Mesendoderm (in vitro differentiated cells): ENCODE data around the gene FABP1.

Experiments
- DNase-seq: peaks from one replicate; pipeline ENCODE4 v3.0.0; 2013
- H2AK5ac ChIP-seq: 2 replicates; pipeline ENCODE4 v1.6.1; 2013; ENCODE audit warnings: low read length, inconsistent platforms
- H2BK120ac ChIP-seq: 2 replicates; pipeline ENCODE4 v1.6.1; 2013; ENCODE audit warnings: low read depth, mild to moderate bottlenecking, low read length, moderate library complexity, mixed read lengths
- H2BK15ac ChIP-seq: replicated peaks from 2 replicates; pipeline ENCODE4 v1.6.1; 2013; ENCODE audit warnings: low read depth, mild to moderate bottlenecking, moderate library complexity
- H2BK5ac ChIP-seq: 2 replicates; pipeline ENCODE4 v1.6.1; 2013; ENCODE audit warnings: low read length, inconsistent platforms
- H3K18ac ChIP-seq: 2 replicates; pipeline ENCODE4 v1.6.1; 2013; ENCODE audit warnings: mild to moderate bottlenecking, low read length, mixed read lengths
- H3K23ac ChIP-seq: one replicate; pipeline ENCODE4 v1.6.1; 2013; ENCODE audit warnings: low read length
- H3K27ac ChIP-seq: 2 replicates; pipeline ENCODE4 v1.5.1; 2013; ENCODE audit warnings: low read depth, mild to moderate bottlenecking, inconsistent platforms, low read length, moderate library complexity
- H3K27me3 ChIP-seq: 2 replicates; pipeline ENCODE4 v1.6.1; 2013; ENCODE audit warnings: low read length, control low read depth, mild to moderate bottlenecking, inconsistent platforms; ENCODE audit not compliant: insufficient read depth, poor library complexity
- H3K36me3 ChIP-seq: 2 replicates; pipeline ENCODE4 v1.6.1; 2013; ENCODE audit warnings: low read length, inconsistent platforms; ENCODE audit not compliant: control insufficient read depth, insufficient read depth
- H3K4ac ChIP-seq: one replicate; pipeline ENCODE4 v1.6.1; 2013; ENCODE audit warnings: low read depth, mild to moderate bottlenecking, low read length, moderate library complexity
- H3K4me1 ChIP-seq: 2 replicates; pipeline ENCODE4 v1.6.1; 2013; ENCODE audit warnings: low read depth, low read length, inconsistent platforms; ENCODE audit not compliant: control insufficient read depth
- H3K4me2 ChIP-seq: 2 replicates; pipeline ENCODE4 v1.6.1; 2013; ENCODE audit warnings: low read length
- H3K4me3 ChIP-seq: 2 replicates; pipeline ENCODE4 v1.5.1; 2013; ENCODE audit warnings: mild to moderate bottlenecking, low read length
- H3K56ac ChIP-seq: one replicate; pipeline ENCODE4 v1.6.1; 2013; ENCODE audit warnings: low read length
- H3K79me1 ChIP-seq: 2 replicates; pipeline ENCODE4 v1.6.1; 2013; ENCODE audit warnings: low read length, inconsistent platforms
- H3K79me2 ChIP-seq: 2 replicates; pipeline ENCODE4 v1.6.1; 2013; ENCODE audit warnings: mild to moderate bottlenecking, low read length; ENCODE audit not compliant: control insufficient read depth, insufficient read depth
- H3K9ac ChIP-seq: 2 replicates; pipeline ENCODE4 v1.6.1; 2013; ENCODE audit warnings: low read length, inconsistent platforms
- H4K5ac ChIP-seq: one replicate; pipeline ENCODE4 v1.6.1; 2013; ENCODE audit warnings: low read length
- H4K8ac ChIP-seq: one replicate; pipeline ENCODE4 v1.6.1; 2013; ENCODE audit warnings: low read depth, mild to moderate bottlenecking, control low read depth, low read length, moderate library complexity
- whole genome bisulfite sequencing: extraction: QIAGEN DNeasy Blood & Tissue Kit; methylation state at CpG from one replicate; pipeline ENCODE4 v1.1.7; 2013; ENCODE audit warnings: low lambda C conversion rate, missing lambda C conversion rate; ENCODE audit not compliant: insufficient coverage; ENCODE audit errors: extremely low coverage; 5-methylcytosine and 5-hydroxymethylcytosine counted together

FABP1 gene

DNA sequence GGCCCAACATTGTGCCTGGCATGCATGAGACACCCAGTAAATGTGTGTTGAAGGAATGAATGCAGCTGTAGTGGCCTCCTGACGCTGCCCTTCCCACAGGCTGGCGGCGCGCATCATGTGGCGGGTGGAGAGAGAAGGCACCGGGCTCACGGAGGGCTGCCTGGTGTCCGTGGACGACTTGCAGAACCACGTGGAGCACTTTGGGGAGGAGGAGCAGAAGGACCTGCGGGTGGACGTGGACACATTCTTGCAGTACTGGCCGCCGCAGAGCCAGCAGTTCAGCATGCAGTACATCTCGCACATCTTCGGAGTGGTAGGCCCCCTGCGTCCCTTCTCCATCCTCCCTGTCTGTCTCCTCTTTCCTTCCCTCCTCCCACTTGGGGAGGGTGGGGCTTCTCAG lies 40.1 kb downstream of the FABP1 start:
- WGBS = no CpG with 5 or more reads among the region's 17 CpGs
- no peak overlapping the region for H3K9ac ChIP-seq
- H2BK5ac ChIP-seq = no peak overlapping the region
- H3K56ac ChIP-seq = no peak overlapping the region
- no peak overlapping the region for H2BK15ac ChIP-seq
- H4K8ac ChIP-seq = no peak overlapping the region
- no peak overlapping the region for H3K4ac ChIP-seq
- H3K18ac ChIP-seq = no peak overlapping the region
- H3K79me1 ChIP-seq = no peaks in the 10 kb centered on the region
- H2AK5ac ChIP-seq = no peak overlapping the region
- no peak overlapping the region for H3K23ac ChIP-seq
- no peak overlapping the region for H3K27ac ChIP-seq
- H3K4me2 ChIP-seq = no peak overlapping the region
- H3K4me1 ChIP-seq = no peaks in the 10 kb centered on the region
- H4K5ac ChIP-seq = no peak overlapping the region
- no peaks in the 10 kb centered on the region for H3K27me3 ChIP-seq
- no peak overlapping the region for H3K4me3 ChIP-seq
- no peaks in the 10 kb centered on the region for H3K79me2 ChIP-seq
- DNase-seq = no peak
- no peak overlapping the region for H2BK120ac ChIP-seq
- no peaks in the 10 kb centered on the region for H3K36me3 ChIP-seq

DNA sequence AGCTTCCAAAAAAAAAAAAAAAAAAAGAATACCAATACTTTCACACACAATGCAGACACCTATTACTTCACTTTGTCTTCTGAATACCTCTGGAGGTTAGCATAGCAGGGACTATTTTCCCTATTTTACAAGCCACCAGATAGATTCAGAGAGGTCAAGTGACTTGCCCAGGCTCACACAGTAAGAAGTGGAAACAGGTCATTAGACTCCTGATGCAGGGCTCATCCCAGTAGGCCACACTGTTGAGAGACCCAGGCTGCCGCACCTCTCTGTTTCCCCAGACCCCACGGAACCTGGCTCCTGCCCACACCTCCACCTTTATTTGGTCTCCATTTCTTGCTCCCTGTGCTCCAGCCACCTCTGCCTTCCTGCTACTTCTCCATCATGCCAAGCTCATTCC lies 40.8 kb downstream of the FABP1 start:
- Histone ChIP-seq H3K56ac (no peak overlapping the region), H3K4me2 (no peak overlapping the region), H3K36me3 (no peaks in the 10 kb centered on the region), H2BK15ac (no peak overlapping the region), H3K79me1 (no peaks in the 10 kb centered on the region), H3K27me3 (no peaks in the 10 kb centered on the region), H3K79me2 (no peaks in the 10 kb centered on the region), H2BK120ac (no peak overlapping the region), H3K4ac (no peak overlapping the region), H2AK5ac (no peak overlapping the region), H3K4me3 (no peak overlapping the region), H3K27ac (no peak overlapping the region), H3K4me1 (no peaks in the 10 kb centered on the region), H3K9ac (no peak overlapping the region), H2BK5ac (no peak overlapping the region), H3K18ac (no peak overlapping the region), H3K23ac (no peak overlapping the region), H4K5ac (no peak overlapping the region), H4K8ac (no peak overlapping the region)
- DNase-seq = no peak
- WGBS = no CpG with 5 or more reads among the region's 2 CpGs

DNA sequence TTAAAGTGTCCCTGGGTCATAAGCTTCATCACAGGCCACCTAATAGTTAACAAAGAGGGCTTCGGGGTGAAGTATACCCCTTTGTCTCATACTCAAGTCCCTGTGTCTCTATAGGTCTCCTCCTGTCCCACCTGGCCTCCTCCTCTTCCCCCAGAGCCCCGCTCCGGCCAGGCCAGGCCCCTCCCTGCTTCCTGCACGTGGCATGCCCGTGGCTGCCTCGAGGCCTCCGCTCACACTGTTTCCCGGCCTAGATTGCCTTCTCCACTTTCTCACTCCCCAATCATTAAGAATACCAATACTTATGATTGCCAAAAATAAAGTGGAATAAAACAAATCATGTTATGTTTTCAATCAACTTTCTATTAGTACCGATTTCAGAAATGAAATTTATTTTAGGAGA lies 41.5 kb downstream of the FABP1 start:
- Histone ChIP-seq H3K36me3 (no peaks in the 10 kb centered on the region), H2BK15ac (no peak overlapping the region), H3K4me2 (no peak overlapping the region), H3K23ac (no peak overlapping the region), H3K9ac (no peak overlapping the region), H3K27me3 (no peaks in the 10 kb centered on the region), H3K27ac (no peak overlapping the region), H2BK120ac (no peak overlapping the region), H3K4me1 (no peaks in the 10 kb centered on the region), H2BK5ac (no peak overlapping the region), H3K18ac (no peak overlapping the region), H4K5ac (no peak overlapping the region), H4K8ac (no peak overlapping the region), H3K79me2 (no peaks in the 10 kb centered on the region), H3K4ac (no peak overlapping the region), H3K79me1 (no peaks in the 10 kb centered on the region), H3K56ac (no peak overlapping the region), H3K4me3 (no peak overlapping the region), H2AK5ac (no peak overlapping the region)
- no CpG with 5 or more reads among the region's 9 CpGs for WGBS
- DNase-seq = no peak

DNA sequence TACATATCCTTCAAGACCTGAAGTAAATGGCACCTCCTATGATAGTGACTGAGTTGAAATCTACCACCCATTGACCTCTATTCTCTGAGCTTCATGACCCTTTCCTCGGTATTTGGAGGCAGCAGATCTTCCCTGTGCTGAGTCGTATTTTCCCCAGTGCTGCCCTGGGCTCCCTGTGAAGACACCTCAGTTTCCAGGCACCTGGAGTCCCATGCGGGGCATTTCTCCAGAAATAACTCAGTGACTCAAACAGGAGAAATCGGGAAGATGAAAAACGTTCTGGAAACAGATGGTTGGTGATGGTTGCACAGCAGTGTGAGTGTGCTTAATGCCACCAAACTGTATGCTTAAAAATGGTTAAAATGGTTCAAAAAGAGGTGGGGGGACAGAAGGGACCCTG lies 42.3 kb downstream of the FABP1 start:
- no peak overlapping the region for H3K4ac ChIP-seq

DNA sequence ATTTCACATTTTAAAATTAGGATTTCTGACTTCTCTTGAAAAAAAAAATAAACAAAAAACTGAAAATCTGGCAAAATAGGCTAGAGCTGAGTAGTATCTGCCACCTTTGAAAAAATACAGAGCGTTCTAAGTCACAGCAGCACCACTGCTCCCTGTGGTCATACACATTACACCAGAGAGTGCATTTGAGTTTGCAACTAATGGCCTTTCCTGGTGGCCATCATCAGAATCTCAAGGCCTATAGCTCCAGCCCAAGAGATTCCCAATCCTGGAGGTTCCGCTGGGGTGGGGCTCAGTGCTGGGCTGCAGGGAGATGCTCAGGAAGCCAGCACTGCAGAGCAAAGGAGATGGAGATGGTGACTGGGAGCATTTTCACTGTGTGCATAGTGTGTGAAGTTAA lies 42.8 kb downstream of the FABP1 start:
- Histone ChIP-seq H2AK5ac (no peak overlapping the region), H3K23ac (no peak overlapping the region), H2BK15ac (no peak overlapping the region), H3K56ac (no peak overlapping the region), H3K4me1 (no peaks in the 10 kb centered on the region), H3K79me1 (no peaks in the 10 kb centered on the region), H3K4me3 (no peak overlapping the region), H4K8ac (no peak overlapping the region), H3K79me2 (no peaks in the 10 kb centered on the region), H3K36me3 (no peaks in the 10 kb centered on the region), H3K9ac (no peak overlapping the region), H3K27me3 (no peaks in the 10 kb centered on the region), H2BK5ac (no peak overlapping the region), H3K27ac (no peak overlapping the region), H2BK120ac (no peak overlapping the region), H4K5ac (no peak overlapping the region), H3K4me2 (no peak overlapping the region), H3K18ac (no peak overlapping the region), H3K4ac (no peak overlapping the region)
- DNase-seq = no peak
- no CpG with 5 or more reads among the region's 2 CpGs for WGBS

More for the DNA sequence above, 42.3 kb downstream of the FABP1 start:
- H3K4me2 ChIP-seq = no peak overlapping the region
- H3K9ac ChIP-seq = no peak overlapping the region
- H3K27ac ChIP-seq = no peak overlapping the region
- no peak overlapping the region for H4K8ac ChIP-seq
- H2BK5ac ChIP-seq = no peak overlapping the region
- H2BK15ac ChIP-seq = no peak overlapping the region
- H3K56ac ChIP-seq = no peak overlapping the region
- no peaks in the 10 kb centered on the region for H3K36me3 ChIP-seq
- H3K23ac ChIP-seq = no peak overlapping the region
- no peak overlapping the region for H3K4me3 ChIP-seq
- no peak overlapping the region for H4K5ac ChIP-seq
- WGBS = no CpG with 5 or more reads among the region's 5 CpGs
- H3K79me2 ChIP-seq = no peaks in the 10 kb centered on the region
- no peak for DNase-seq
- H3K27me3 ChIP-seq = no peaks in the 10 kb centered on the region
- H3K79me1 ChIP-seq = no peaks in the 10 kb centered on the region
- no peak overlapping the region for H2BK120ac ChIP-seq
- no peak overlapping the region for H3K18ac ChIP-seq
- H2AK5ac ChIP-seq = no peak overlapping the region
- H3K4me1 ChIP-seq = no peaks in the 10 kb centered on the region

- H3K27ac ChIP-seq = no peak overlapping the region
- WGBS = no CpG with 5 or more reads among the region's 1 CpG
These were observed 45.1 kb downstream of the FABP1 start for GRCh38 chr2:88082781-88083180.

More at GRCh38 chr2:88082781-88083180, 45.1 kb downstream of the FABP1 start:
- H3K4me2 ChIP-seq = no peak overlapping the region
- no peak overlapping the region for H3K56ac ChIP-seq
- H3K79me2 ChIP-seq = no peaks in the 10 kb centered on the region
- H2BK5ac ChIP-seq = no peak overlapping the region
- no peaks in the 10 kb centered on the region for H3K79me1 ChIP-seq
- H3K27me3 ChIP-seq = no peaks in the 10 kb centered on the region
- H3K4ac ChIP-seq = no peak overlapping the region
- no peaks in the 10 kb centered on the region for H3K4me1 ChIP-seq
- H3K23ac ChIP-seq = no peak overlapping the region
- H3K18ac ChIP-seq = no peak overlapping the region
- H4K5ac ChIP-seq = no peak overlapping the region
- H2BK120ac ChIP-seq = no peak overlapping the region
- no peak overlapping the region for H4K8ac ChIP-seq
- no peak for DNase-seq
- no peak overlapping the region for H3K9ac ChIP-seq
- no peak overlapping the region for H2BK15ac ChIP-seq
- H3K4me3 ChIP-seq = no peak overlapping the region
- no peak overlapping the region for H2AK5ac ChIP-seq
- H3K36me3 ChIP-seq = no peaks in the 10 kb centered on the region
